Measurements from ENCODE around the gene CPT1B.

GRCh38 chr22:50582493-50583293, 4.5 kb upstream of the CPT1B start, which contains the start of gene CHKB:
- TF ChIP-seq CTCF (IDR thresholded peaks at IDR 0.05; ENCODE audit: borderline replicate concordance, extremely low read depth, low read length, poor library complexity, severe bottlenecking) = no peak
- no peak for TF ChIP-seq EZH2 (IDR thresholded peaks at IDR 0.05; ENCODE audit: borderline replicate concordance, low read depth, low read length, severe bottlenecking)

Measured in DND-41 (cell line).